Measurements from ENCODE around the gene B3GALT5.

Gene B3GALT5

DNA sequence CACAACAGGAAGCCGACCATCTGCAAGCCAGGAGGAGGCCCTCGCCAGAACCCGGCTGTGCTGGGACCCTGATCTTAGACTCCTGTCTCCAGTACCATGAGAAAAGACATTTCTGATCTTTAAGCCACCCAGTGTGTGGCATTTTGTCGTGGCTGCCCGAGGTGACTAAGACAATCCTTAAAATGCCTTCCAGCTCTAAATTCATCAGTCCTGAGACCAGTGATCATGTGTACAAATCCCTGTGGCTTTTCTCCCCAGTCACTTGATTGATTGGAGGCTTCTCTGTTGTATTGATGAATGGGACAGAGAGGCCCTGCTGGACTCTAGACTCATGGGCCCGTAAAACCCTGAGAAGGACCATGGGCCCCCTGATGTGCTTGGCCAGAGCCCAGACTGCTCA lies 36.1 kb downstream of the B3GALT5 start:
- DNase-seq: no peak

DNA sequence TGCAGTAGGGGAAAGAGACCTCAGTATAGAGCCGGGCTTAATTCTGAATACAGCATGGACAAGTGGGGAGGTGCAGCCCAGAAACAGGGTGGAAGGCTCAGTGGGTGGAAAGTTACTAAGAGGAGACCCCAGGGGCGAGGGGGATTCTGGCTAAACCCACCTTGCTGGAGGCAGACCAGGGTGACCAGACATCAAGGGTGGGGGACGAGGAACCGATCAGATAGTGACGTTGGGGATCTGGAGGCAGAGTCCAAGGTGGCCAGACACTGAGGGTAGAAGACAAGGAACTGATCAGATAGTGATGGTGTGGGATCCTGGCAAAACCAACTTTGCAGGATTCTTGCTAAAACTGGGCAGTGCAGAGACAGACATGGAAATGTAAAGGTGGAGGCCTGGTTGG lies 36.8 kb downstream of the B3GALT5 start:
- no peak for DNase-seq

GRCh38 chr21:39650306-39650705 lies 37.6 kb downstream of the B3GALT5 start:
- DNase-seq: no peak

GRCh38 chr21:39650801-39651200 lies 38.1 kb downstream of the B3GALT5 start:
- DNase-seq: no peak

DNA sequence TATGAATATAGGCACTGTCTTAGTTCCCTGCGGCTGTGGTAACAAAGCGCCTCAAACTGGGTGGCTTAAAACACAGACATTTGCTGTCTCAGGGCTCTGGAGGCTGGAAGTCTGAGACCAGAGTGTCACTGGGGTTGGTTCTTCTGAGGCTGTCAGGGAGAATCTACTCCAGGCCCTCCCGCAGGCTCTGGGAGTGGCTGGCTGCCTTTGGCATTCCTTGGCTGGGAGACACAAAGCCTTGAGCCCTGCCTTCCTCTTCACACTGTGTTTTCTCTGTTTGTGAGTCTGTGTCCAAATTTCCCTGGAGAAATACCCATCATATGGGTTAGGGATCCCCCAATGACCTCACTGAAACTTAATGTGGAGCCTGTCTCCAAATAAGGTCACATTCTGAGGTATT lies 38.5 kb downstream of the B3GALT5 start:
- DNase-seq: no peak

DNA sequence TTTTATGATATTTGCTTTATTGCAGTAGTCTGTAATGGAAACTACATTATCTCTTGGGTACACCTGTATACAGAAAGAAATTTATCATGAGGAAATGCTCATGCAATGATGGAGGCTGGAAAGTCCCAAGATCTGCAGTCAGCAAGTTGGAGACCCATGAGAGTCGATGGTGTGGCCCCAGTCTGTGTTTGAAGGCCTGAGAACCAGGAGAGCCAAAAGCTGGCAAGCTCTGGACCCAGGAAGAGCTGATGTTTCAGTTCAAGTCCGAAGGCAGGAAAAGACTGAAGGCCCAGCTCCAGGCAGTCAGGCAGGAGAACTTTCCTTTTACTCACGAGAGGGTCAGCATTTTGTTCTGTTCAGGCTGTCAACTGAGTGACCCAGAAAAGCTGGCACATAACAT lies 42.2 kb downstream of the B3GALT5 start:
- no peak for DNase-seq

GRCh38 chr21:39655589-39655988 lies 42.8 kb downstream of the B3GALT5 start:
- DNase-seq: no peak

- no peak for DNase-seq
Measured at GRCh38 chr21:39656209-39656608, 43.5 kb downstream of the B3GALT5 start.

DNA sequence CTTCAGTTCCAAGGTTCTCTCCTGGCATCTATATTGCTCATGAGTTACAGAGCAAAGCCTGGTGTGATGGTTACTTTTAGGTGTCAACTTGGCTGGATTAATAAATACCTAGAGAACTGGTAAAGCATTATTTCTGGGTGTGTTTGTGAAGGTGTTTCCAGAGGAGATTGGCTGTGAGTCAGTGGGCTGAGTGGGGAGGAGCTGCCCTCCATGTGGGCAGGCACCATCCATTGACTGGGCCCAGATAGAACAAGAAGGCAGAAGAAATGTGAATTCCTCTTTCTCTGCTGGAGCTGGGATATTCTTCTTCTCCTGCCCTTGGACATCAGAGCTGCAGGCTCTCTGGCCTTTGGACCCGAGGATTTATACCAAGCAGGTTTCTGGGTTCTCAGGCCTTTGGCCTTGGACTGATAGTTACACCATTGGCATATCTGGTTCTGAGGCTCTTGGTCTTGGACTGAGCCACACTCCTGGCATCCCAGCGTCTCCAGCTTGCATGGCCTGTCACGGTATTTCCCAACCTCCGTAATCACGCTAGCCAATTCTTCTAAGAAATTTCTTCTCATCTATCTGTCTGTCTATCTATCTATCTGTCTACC lies 44.5 kb downstream of the B3GALT5 start:
- no peak for DNase-seq

DNA sequence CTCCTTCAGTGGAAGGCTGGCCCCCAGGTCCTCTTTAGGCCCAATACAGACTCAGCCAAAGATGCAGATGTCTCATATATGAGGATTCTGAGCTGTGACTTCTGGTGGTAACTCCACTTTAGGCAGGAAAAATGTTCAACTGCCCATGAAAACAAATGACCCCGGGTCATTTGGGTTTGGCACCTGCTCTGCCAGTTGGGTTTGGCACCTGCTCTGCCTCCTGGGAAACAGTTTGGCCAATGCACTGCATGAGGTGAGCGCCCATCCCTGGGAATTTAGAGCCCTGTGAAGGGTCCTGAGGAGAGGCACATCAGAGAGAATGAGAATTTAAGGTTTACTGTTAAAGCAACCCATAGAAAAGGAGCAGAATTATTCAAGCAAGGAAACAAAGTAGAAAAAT lies 45.3 kb downstream of the B3GALT5 start:
- no peak for DNase-seq

DNA sequence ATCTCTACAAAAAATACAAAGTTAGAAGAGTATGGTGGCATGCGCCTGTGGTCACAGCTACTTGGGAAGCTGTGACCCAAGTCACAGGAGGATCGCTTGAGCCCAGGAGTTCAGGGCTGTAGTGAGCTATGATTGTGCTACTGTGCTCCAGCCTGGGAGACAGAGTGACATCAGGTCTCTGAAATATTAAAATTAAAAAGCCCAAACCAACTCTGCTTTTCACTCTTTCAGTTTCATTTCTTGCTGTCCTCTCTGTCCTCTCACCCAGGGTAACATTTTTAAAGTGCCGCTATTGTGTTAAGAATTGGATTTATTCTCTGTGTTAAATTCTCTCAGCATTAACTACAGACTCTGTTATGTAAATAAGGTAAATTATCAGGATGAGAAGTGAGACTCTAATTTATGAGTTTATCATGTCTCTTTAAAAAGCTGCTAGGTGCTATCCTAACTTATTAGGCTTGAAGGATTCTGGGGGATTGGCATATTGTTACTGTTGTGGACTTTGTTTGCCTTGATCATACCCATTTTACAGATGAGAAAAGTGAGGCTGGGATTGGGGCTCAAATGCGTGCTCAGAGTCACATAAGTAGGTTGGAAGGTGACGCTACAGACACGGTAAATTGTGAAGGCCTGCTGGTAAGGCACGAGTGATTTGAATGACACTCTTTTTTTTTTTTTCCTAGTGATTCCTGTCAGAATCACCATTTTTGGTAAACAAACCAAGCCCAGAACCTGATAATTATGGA lies 46.5 kb downstream of the B3GALT5 start:
- no peak for DNase-seq

DNA sequence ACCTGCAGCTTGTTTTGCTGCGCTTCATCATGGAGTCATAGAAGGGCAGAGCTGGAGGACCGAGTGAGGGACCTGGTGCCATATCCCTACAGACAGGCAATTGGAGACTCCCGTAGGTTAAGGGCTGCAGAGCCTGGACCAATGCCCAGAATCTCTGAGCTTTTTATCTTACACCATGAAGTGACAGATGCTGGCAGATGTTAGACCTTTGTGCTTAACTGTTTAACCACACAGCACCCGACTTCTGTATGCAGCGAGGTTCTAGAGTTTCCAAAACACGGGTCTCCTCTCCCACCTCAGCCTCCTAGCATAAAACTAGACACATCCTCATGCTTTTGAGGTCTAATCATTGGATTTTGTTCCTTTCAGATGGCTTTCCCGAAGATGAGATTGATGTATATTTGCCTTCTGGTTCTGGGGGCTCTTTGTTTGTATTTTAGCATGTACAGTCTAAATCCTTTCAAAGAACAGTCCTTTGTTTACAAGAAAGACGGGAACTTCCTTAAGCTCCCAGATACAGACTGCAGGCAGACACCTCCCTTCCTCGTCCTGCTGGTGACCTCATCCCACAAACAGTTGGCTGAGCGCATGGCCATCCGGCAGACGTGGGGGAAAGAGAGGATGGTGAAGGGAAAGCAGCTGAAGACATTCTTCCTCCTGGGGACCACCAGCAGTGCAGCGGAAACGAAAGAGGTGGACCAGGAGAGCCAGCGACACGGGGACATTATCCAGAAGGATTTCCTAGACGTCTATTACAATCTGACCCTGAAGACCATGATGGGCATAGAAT lies 47.6 kb downstream of the B3GALT5 start:
- no peak for DNase-seq

- DNase-seq: no peak
Measured at GRCh38 chr21:39661121-39661520, 48.4 kb downstream of the B3GALT5 start.

- no peak for DNase-seq
Measured at GRCh38 chr21:39661740-39662139, 49.0 kb downstream of the B3GALT5 start.

GRCh38 chr21:39662411-39662953 lies 49.7 kb downstream of the B3GALT5 start:
- no peak for DNase-seq

DNA sequence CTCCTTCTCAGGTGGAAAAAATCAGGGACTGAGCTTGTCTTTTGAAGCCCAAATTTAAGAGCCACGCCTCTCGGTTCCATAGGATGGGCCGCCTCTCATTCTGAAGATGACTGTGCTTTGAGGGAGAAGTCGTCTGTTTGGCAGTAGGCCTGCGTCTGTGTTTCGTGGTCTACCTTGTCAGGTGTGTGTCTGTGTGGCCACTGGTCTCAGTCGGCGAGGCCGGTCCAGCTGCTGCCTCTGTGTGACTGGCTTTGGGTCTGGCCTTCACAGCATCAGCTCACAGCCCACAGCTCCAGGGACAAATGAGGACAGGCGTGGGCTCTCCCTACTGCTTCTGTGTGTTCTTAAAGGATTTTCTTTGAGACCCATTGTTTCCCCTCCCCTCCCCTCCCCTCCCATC lies 50.3 kb downstream of the B3GALT5 start:
- no peak for DNase-seq

DNA sequence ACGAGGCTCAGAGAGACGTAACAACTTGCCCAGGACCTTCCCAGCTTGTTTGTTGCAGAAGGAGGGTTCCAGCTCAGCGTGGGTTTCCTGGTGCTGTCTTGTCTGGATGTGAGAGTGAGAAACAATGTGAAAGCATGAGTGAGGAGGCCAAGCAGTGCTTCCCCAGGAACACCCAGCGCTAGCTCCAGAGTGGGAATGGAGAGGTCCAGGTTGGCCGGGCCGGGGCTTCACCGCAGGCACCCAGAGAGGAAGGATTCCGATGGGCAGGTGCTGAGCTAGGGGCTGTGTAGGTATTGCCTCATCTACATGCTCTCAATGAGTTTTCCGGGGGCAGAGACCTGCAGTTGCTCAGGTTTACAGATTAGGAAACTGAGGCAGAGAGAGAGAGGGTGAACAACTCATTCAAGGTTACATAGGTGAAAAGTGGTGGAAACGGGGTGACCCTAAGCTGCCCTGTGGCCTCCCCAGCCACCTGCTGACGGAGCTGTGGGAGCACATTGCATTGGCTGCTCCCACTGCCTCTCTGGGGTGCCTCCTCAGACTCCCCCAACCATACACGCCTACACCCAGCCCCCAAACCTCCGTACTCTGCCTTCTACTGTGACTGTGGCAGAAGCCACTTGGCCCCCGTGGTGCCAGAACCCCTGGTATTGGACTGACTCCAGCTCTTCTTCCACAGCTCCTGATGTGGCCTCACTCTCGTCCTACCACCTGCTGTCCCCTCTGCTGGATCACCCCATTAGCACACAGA lies 51.2 kb downstream of the B3GALT5 start:
- no peak for DNase-seq

DNA sequence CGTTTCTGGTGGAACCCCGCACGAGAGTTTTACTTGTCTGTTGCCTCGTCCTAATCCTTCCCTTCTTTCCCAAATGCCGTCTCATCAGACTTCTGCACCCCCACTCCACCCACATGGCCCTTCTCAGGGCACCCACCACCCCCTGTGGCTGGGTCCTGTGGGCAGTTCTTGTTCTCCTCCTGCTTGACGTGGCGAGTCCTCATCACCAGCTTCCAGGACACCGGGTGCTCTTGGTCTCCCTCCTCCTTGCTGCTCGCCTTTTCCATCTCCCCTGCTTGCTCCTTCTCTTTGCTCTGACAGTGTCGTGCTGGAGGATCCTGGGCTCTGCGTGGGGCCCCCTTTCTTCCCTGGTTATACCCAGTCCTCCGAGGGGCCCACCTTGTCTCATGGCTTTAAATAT lies 51.8 kb downstream of the B3GALT5 start:
- DNase-seq: no peak

- no peak for DNase-seq
Measured at GRCh38 chr21:39666026-39666425, 53.3 kb downstream of the B3GALT5 start.

DNA sequence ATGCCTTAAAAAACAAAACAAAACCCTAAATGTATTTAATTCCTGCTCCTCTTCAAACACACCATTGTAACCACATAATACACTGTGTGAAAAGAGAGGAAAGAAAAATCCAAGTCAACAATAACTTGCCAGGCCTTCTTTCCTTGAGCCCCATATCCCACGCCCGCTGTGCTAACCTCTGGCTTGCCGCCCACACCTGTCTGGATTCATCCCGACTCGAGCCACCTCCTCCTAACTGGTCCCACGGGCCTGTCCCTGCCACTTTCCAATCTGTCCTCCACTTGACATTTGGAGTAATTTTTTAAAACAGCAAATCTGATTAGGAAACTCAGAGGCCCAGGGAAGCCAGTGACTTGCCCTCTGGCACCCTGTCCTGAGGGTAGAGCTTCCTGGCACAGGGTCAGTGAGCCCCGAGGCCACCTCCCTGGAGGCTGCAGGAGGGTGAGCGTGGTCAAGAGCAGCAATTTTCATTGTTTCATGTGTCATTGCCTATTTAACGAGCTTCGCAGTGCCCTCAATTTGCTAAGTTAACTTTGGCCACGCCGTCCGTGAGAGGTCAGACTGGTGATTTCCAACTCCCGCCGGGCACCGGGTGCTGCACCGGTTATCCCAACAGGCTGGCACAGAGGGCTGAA lies 54.1 kb downstream of the B3GALT5 start:
- no peak for DNase-seq

DNA sequence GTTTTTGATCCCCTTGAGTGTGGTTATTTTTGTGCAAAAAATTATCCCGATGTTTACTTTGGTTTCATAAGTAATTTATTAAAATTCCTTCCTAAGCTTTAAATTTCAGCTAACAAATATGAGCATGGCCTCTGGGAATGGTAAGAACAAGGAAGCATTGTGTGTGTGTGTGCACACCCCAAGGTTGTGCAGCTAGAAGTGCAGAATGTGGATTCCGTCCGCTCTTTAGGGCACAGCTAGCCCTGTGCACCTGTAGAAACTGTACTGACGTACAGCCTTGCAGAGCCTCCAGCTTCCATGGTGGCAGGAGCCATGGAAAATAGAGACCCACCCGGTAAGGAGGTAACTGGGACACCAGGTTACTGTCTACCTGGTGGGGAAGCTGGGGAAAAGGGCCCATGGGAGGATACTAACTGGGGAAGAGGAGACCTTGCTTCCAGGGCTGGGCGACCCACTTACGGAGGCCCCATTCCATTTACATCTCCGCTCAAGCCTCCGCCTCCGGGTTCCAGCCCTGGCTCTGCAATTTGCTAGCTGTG lies 54.7 kb downstream of the B3GALT5 start:
- no peak for DNase-seq

DNA sequence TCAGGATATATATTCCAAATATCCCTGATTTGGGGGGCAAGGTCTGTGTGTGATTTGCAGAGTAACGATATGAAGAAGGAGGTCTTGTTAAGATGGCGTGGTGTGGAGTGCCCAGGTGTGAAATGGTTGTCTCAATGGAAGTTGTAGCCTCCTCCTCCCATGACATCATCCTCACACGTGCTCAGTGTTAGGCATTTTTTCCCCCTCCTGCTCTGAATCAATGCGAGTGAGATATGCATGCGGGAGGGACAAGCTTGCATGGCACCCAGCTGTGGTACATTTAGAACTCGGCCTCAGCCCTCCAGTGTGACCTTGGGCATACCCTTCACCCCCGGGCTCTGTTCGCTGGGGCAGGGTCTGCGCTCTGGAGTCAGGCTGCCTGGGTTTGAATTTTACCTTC lies 55.6 kb downstream of the B3GALT5 start:
- no peak for DNase-seq
